Pericardium fibroblast (primary cell): Measurements from ENCODE around the gene FOLR2. TPM values are rescaled to one million over a fixed set of nuclear protein-coding genes. Genes with fewer than 3 reads are reported as not detected.

Experiments
- total RNA-seq: library from RNA; depleted of rRNA; stranded (reverse); fragments of >200 nt; gene quantifications from 2 replicates; pipeline ENCODE4 v1.2.3, GENCODE V29; 2015

FOLR2 gene
- total RNA-seq: not detected in 2 replicates

GRCh38 chr11:72216638-72217037 lies at the start of gene FOLR2:
TSS of gene FOLR2 (plus strand) at chr11:72216794. CDS start at chr11:72218585, 1,791 bp downstream.

GRCh38 chr11:72191961-72192381 lies 24.6 kb upstream of the FOLR2 start, which contains the start of gene FOLR1:
TSS of gene FOLR1 (plus strand) at chr11:72192140. CDS start at chr11:72192174, 34 bp downstream.

GRCh38 chr11:72224564-72225410 lies 8.2 kb downstream of the FOLR2 start, which contains the start of gene INPPL1:
TSS of gene INPPL1 (plus strand) at chr11:72224767. CDS start at chr11:72224985, 218 bp downstream.

GRCh38 chr11:72244060-72244360 lies 27.4 kb downstream of the FOLR2 start, which contains the start of gene PHOX2A:
TSS of gene PHOX2A (minus strand) at chr11:72244176. CDS start at chr11:72244004, 172 bp downstream.

Other genes with a start within 250 kb of the FOLR2 start
- 0.23 and 1.0 TPM in 2 replicates for gene IL18BP, start 217.9 kb upstream of the FOLR2 start, total RNA-seq
- 105 and 128 TPM in 2 replicates for gene NUMA1, start 136.3 kb upstream of the FOLR2 start, total RNA-seq
- 2.7 and 3.8 TPM in 2 replicates for gene LRRC51, start 135.9 kb upstream of the FOLR2 start, total RNA-seq
- 111 and 179 TPM in 2 replicates for gene LAMTOR1, start 113.5 kb upstream of the FOLR2 start, total RNA-seq
- not detected in 2 replicates for gene TOMT, start 110.9 kb upstream of the FOLR2 start, total RNA-seq
- gene ANAPC15, start 104.1 kb upstream of the FOLR2 start, total RNA-seq: 13.7 and 32.2 TPM in 2 replicates
- gene FOLR3, start 81.1 kb upstream of the FOLR2 start, total RNA-seq: not detected in 2 replicates
- gene FOLR1, start 24.7 kb upstream of the FOLR2 start, total RNA-seq: 2.5 TPM in 1 of 2 replicates, not detected in the other
- gene INPPL1, start 8.0 kb downstream of the FOLR2 start, total RNA-seq: 71.9 and 76.0 TPM in 2 replicates
- not detected in 2 replicates for gene PHOX2A, start 27.4 kb downstream of the FOLR2 start, total RNA-seq
- 13.3 and 21.0 TPM in 2 replicates for gene CLPB, start 217.7 kb downstream of the FOLR2 start, total RNA-seq